Measurements from ENCODE around the gene NEO1. TPM values are rescaled to one million over a fixed set of nuclear protein-coding genes. Genes with fewer than 3 reads are reported as not detected.

Gene NEO1
- total RNA-seq, 1 donor = 55.4 TPM

DNA sequence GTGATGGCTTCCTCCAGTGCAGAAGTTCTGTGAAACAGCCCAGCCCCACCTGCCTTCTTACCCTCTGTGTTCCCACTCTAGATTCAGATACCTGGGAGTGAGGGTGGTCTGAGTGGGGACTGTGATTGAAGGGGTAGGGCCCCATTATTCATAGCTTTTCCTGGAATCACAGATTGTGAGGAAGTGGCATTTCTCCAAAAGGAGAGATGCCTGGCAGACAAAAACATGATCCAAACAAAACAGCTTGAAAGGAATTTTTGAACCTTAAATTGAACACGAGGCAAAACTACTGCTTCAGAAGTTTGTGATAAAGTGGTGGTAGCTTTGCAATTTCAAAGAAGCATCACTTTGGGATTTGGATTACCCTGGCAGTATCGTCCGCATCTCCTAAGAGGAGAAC, 29.2 kb upstream of the NEO1 start:
- H3K79me2 ChIP-seq (ENCODE audit: insufficient read depth, low read length) = no peaks in the 10 kb centered on the region
- H3K4me1 ChIP-seq (ENCODE audit: insufficient read depth, low read length) = no peaks in the 10 kb centered on the region
- DNase-seq (ENCODE audit: insufficient read length, low spot score, missing footprints) = no peak
- no peaks in the 10 kb centered on the region for H3K9me3 ChIP-seq (ENCODE audit: low read depth, low read length)
- peaks cover 1% of the 10 kb centered on the region for H3K27me3 ChIP-seq (ENCODE audit: insufficient read depth, low read length)
- H3K4me3 ChIP-seq (ENCODE audit: insufficient read depth, low read length) = no peak overlapping the region
- TF ChIP-seq, protein P1, sequence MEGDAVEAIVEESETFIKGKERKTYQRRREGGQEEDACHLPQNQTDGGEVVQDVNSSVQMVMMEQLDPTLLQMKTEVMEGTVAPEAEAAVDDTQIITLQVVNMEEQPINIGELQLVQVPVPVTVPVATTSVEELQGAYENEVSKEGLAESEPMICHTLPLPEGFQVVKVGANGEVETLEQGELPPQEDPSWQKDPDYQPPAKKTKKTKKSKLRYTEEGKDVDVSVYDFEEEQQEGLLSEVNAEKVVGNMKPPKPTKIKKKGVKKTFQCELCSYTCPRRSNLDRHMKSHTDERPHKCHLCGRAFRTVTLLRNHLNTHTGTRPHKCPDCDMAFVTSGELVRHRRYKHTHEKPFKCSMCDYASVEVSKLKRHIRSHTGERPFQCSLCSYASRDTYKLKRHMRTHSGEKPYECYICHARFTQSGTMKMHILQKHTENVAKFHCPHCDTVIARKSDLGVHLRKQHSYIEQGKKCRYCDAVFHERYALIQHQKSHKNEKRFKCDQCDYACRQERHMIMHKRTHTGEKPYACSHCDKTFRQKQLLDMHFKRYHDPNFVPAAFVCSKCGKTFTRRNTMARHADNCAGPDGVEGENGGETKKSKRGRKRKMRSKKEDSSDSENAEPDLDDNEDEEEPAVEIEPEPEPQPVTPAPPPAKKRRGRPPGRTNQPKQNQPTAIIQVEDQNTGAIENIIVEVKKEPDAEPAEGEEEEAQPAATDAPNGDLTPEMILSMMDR (IDR thresholded peaks at IDR 0.05; ENCODE audit: extremely low read depth, low read depth, low read length) = no peak
- no peaks in the 10 kb centered on the region for H3K36me3 ChIP-seq (ENCODE audit: insufficient read depth, low read length)
- no peak overlapping the region for H2AFZ ChIP-seq (ENCODE audit: low read length)
- H3K27ac ChIP-seq (ENCODE audit: low read depth, low read length) = no peak overlapping the region
- no peaks in the 10 kb centered on the region for H4K20me1 ChIP-seq (ENCODE audit: insufficient read depth, low read length)
- no peak overlapping the region for H3K4me2 ChIP-seq (ENCODE audit: insufficient read depth, low read length)

DNA sequence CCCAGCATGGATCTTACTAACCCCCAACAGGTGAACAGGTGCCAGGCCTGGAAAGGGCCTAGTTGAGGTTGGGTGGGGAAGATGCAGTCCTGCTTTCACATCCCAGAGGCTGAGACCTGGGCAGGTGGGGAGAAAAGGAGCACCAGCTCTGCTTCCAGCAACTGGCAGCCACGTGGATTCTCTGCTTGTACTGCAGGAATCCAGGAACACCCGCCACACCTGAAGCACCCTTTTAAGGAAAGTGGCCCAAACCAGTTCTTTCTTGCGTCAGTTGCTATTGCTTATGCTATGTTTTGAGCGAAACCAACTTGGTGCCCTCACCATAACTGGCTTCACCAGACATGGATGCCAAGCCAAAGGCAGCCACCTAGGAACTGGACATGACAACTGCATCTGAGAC, 28.1 kb upstream of the NEO1 start:
- Histone ChIP-seq H3K4me1 (ENCODE audit: insufficient read depth, low read length) (no peaks in the 10 kb centered on the region), H3K27me3 (ENCODE audit: insufficient read depth, low read length) (peaks cover 7% of the 10 kb centered on the region), H2AFZ (ENCODE audit: low read length) (no peak overlapping the region), H3K79me2 (ENCODE audit: insufficient read depth, low read length) (no peaks in the 10 kb centered on the region), H3K4me3 (ENCODE audit: insufficient read depth, low read length) (no peak overlapping the region), H3K9me3 (ENCODE audit: low read depth, low read length) (no peaks in the 10 kb centered on the region), H3K27ac (ENCODE audit: low read depth, low read length) (no peak overlapping the region), H3K36me3 (ENCODE audit: insufficient read depth, low read length) (no peaks in the 10 kb centered on the region), H3K4me2 (ENCODE audit: insufficient read depth, low read length) (no peak overlapping the region), H4K20me1 (ENCODE audit: insufficient read depth, low read length) (no peaks in the 10 kb centered on the region)
- DNase-seq (ENCODE audit: insufficient read length, low spot score, missing footprints) = no peak
- TF ChIP-seq, protein P1 (IDR thresholded peaks at IDR 0.05; ENCODE audit: extremely low read depth, low read depth, low read length) = no peak

DNA sequence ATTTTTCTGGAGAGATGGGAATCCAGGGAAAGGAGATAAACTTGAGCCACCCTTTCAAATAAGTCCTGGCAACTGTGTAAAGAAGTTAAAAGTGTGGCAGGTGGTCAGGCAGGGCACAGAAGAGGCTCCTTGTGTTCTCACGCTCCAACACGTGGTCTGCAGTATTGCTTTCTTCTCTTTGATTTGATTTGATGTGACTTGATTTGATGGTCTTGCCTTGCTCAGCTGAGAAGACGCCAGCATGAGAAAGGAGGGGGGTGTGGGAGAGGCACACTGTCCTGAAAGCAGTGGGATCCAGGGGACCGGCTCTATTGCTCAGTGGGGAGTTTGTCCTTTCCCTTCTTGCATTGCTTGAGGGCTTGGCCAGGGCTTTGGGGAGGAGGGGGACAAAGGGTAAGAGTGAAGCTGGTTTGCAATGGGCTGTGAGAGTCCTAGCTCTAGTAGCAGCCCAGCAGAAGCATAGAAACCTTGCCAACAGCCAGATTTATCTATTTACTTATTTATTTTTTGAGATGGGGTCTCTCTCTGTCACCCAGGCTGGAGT, 25.7 kb upstream of the NEO1 start:
- Histone ChIP-seq H3K27me3 (ENCODE audit: insufficient read depth, low read length) (peaks cover 10% of the 10 kb centered on the region), H4K20me1 (ENCODE audit: insufficient read depth, low read length) (no peaks in the 10 kb centered on the region), H3K4me3 (ENCODE audit: insufficient read depth, low read length) (no peak overlapping the region), H2AFZ (ENCODE audit: low read length) (no peak overlapping the region), H3K9me3 (ENCODE audit: low read depth, low read length) (no peaks in the 10 kb centered on the region), H3K4me1 (ENCODE audit: insufficient read depth, low read length) (no peaks in the 10 kb centered on the region), H3K79me2 (ENCODE audit: insufficient read depth, low read length) (no peaks in the 10 kb centered on the region), H3K36me3 (ENCODE audit: insufficient read depth, low read length) (no peaks in the 10 kb centered on the region), H3K4me2 (ENCODE audit: insufficient read depth, low read length) (no peak overlapping the region), H3K27ac (ENCODE audit: low read depth, low read length) (no peak overlapping the region)
- no peak for DNase-seq (ENCODE audit: insufficient read length, low spot score, missing footprints)
- TF ChIP-seq, protein P1 (IDR thresholded peaks at IDR 0.05; ENCODE audit: extremely low read depth, low read depth, low read length) = no peak

DNA sequence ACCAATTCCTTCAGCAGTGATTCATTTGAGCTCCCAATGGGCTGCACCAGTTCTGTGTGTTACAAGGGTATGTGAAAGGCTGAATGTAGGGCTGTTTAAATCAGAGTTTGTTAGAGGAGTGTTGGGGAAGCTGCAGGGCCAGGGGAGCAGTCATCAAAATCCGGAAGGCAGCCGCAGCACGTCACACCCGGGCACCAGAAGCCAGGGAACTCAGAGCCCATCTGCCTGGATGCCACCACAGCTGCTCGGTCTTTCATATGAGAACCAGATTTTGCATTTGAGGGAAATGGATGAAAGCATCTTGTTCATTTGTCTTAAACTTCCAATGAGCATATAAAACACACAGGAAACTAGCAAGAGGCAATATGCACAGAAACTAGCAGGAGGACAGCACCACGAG, 24.2 kb upstream of the NEO1 start:
- Histone ChIP-seq H3K4me1 (ENCODE audit: insufficient read depth, low read length) (no peaks in the 10 kb centered on the region), H3K79me2 (ENCODE audit: insufficient read depth, low read length) (no peaks in the 10 kb centered on the region), H3K4me3 (ENCODE audit: insufficient read depth, low read length) (no peak overlapping the region), H3K27ac (ENCODE audit: low read depth, low read length) (no peak overlapping the region), H3K4me2 (ENCODE audit: insufficient read depth, low read length) (no peak overlapping the region), H2AFZ (ENCODE audit: low read length) (no peak overlapping the region), H3K9me3 (ENCODE audit: low read depth, low read length) (no peaks in the 10 kb centered on the region), H3K36me3 (ENCODE audit: insufficient read depth, low read length) (no peaks in the 10 kb centered on the region), H3K27me3 (ENCODE audit: insufficient read depth, low read length) (peaks cover 10% of the 10 kb centered on the region), H4K20me1 (ENCODE audit: insufficient read depth, low read length) (no peaks in the 10 kb centered on the region)
- TF ChIP-seq, protein P1 (IDR thresholded peaks at IDR 0.05; ENCODE audit: extremely low read depth, low read depth, low read length) = no peak
- DNase-seq (ENCODE audit: insufficient read length, low spot score, missing footprints) = no peak

Data from osteoblast (primary cell).